HG02678 (cell line): ENCODE data around the gene LRRC51.
"Not testable (repeated sequence)": the region's sequence is repeated elsewhere in the genome, so short reads cannot be mapped to it uniquely, and the experiment has no call there.

ENCODE experiments used
- ATAC-seq: cut with Tn5 transposase; IDR thresholded peaks from one replicate; pipeline ENCODE4 v1.9.1; 2021; ENCODE audit warnings: mild to moderate bottlenecking, moderate library complexity; ENCODE audit not compliant: unreplicated experiment

LRRC51 gene

DNA sequence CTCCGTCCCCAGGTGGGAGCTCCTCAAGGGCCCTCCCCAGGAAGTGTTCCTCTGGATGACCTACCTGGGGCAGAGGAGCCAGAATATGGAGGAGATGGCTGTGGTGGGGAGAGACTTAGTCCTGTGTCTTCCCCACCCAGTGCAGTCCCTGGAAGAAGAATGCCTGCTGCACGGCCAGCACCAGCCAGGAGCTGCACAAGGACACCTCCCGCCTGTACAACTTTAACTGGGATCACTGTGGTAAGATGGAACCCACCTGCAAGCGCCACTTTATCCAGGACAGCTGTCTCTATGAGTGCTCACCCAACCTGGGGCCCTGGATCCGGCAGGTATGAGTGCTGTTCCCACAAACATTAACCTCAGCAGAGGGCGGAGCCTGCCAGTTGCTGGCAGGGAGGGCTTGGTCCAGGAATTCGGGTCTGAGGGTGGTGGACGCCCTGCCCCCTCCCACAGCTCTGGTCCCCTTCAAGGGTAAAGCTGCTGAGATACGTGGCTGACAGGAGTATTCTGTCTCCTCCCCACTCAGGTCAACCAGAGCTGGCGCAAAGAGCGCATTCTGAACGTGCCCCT is 58.3 kb downstream of the LRRC51 start:
- no peak for ATAC-seq

DNA sequence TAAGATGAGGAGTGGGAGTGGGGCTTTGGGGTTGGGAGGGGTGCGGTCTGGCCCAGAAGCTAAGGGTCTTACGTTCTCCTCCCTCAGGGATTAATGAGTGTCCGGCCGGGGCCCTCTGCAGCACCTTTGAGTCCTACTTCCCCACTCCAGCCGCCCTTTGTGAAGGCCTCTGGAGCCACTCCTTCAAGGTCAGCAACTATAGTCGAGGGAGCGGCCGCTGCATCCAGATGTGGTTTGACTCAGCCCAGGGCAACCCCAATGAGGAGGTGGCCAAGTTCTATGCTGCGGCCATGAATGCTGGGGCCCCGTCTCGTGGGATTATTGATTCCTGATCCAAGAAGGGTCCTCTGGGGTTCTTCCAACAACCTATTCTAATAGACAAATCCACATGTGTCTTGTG is 58.9 kb downstream of the LRRC51 start:
- no peak for ATAC-seq

DNA sequence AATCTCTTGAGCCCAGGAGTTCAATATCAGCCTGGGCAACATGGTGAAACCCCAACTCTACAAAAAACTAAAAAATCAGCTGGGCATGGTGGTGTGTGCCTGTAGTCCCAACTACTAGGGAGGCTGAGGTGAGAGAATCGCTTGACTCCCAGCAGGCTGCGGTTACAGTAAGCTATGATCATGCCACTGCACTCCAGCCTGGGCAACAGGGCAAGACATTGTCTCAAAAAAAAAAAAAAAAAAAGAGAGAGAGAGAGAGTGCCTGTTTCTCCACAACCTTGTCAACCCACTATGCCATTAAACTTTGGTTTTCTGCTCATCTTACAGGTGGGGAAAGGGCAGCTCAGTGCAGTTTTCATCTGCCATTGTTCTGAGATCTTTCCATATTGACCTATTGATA is 60.0 kb downstream of the LRRC51 start:
- no peak for ATAC-seq

DNA sequence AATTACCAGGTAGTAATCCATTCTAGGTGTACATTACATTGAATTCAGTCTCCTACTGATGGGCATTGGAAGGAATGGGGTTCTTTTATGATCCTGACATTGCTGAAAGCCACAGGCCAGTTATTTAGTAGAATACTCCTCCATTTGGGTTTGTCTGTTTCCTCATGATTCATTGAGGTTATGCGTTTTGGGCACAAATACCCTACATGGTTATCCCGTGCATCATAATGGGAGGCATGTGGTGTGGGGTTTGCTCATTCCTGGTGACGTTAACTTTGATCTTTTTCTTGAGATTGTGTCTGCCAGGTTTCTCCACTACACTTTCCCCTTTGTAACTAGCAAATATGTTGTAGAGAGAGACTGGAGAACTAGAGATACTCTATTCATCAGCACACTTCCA is 60.4 kb downstream of the LRRC51 start:
- no peak for ATAC-seq

DNA sequence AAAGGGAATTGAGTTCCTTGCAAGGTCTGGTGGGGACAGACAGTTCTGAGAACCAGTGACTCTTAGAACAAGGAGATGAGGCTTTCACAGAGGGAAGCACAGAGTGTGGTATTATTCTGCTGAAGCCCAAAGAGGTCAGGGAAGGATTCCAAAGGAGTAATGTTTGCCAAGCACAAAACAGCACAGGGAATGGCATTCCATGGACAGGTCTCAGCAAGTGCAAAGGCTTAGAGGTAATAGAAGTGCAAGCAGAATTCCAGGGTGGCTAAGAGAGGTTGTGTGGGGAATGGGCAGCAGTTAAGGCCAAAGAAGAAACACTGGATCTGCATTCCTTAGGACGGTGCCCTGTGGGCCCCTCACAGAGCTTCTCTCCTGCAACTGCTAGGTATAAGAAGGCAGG is 61.4 kb downstream of the LRRC51 start:
- not testable (repeated sequence) for ATAC-seq

DNA sequence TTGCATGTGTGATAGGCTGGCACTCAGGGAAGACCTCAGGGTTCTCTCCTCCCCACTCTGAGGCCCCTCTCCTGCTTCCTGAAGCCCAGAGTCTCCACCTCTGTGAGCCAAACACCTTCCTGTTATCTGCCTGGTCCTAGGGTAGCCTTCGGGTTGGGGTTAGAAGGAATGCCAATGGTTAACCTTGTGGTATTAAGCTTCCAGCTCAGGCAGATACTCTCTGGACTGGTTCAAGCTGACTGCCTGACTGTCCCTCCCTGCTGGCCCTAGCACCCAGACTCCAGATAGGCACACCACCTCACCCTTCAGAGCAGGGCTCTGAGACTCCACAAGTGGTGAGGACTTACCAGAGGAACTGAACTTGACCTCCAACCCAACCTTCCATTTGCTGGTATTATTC is 61.9 kb downstream of the LRRC51 start:
- not testable (repeated sequence) for ATAC-seq

DNA sequence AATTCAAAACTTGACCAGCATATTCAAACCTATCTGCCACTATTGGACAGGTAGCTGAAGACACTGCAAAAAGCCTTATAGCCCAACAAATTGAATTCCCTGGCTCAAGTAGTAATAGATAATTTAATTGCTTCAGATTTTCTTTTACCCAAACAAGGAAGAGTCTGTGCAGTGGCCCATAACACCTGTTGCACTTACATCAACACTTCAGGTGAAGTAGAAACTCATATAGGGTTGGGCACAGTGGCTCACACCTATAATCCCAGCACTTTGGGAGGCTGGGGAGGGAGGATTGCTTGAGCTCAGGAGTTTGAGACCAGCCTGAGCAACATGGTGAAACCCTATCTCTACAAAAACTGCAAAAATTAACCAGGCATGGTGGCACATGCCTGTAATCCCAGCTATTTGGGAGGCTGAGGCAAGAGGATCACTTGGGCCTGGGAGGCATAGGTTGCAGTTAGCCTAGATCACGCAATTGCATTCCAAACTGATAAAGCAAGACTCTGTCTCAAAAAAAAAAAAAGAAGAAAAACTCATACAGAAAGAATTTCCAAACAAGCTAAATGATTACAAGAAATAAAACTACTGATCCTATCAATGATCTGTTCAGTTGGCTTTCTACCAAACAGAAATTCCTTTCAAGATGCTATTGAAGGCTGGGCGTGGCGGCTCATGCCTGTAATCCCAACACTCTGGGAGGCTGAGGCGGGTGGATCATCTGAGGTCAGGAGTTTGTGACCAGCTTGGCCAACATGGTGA is 64.3 kb downstream of the LRRC51 start:
- no peak for ATAC-seq
